Activated CD8-positive, alpha-beta memory T cell treated with anti-CD3 and anti-CD28 coated beads for 36 hours (primary cell): Measurements from ENCODE around the gene ING2. TPM values are rescaled to one million over a fixed set of nuclear protein-coding genes. Genes with fewer than 3 reads are reported as not detected.
"Not testable (repeated sequence)": the region's sequence is repeated elsewhere in the genome, so short reads cannot be mapped to it uniquely, and the experiment has no call there.

Source experiments
- CTCF ChIA-PET: fragments of 350-600 bp; sonication (Branson Sonifier 250); formaldehyde crosslinking; loops from one replicate; lab custom pipeline; 2021; ENCODE audit warnings: antibody characterized with exemption; lab: Charles Lee
- POLR2A ChIA-PET: fragments of 350-600 bp; sonication (Branson Sonifier 250); formaldehyde crosslinking; loops from one replicate; lab custom pipeline; 2021; ENCODE audit warnings: antibody characterized with exemption; lab: Charles Lee
- total RNA-seq, 2 experiments: library from RNA; stranded (reverse); gene quantifications; one replicate each; pipeline ENCODE4 v1.2.3, GENCODE V29; 2021

The ING2 gene
- total RNA-seq: 10 to 100 TPM; 11.1 to 12.2 TPM

- CTCF ChIA-PET: interaction anchor here (1.0 to 1.7 kb wide), 3 partner anchors 61 to 154 kb away, joined by 3 to 5 read pairs (median 4); partner anchors contain the start of genes CDKN2AIP, RWDD4 and TRAPPC11
- POLR2A ChIA-PET: interaction anchor here (2.1 kb wide), 1 partner anchor 60 kb away, joined by 7 read pairs; the partner anchor contains the start of gene CDKN2AIP
These were observed at the start of gene ING2 for GRCh38 chr4:183504930-183505610. TSS of gene ING2 (plus strand) at chr4:183505058. CDS start at chr4:183505196, 138 bp downstream.

DNA sequence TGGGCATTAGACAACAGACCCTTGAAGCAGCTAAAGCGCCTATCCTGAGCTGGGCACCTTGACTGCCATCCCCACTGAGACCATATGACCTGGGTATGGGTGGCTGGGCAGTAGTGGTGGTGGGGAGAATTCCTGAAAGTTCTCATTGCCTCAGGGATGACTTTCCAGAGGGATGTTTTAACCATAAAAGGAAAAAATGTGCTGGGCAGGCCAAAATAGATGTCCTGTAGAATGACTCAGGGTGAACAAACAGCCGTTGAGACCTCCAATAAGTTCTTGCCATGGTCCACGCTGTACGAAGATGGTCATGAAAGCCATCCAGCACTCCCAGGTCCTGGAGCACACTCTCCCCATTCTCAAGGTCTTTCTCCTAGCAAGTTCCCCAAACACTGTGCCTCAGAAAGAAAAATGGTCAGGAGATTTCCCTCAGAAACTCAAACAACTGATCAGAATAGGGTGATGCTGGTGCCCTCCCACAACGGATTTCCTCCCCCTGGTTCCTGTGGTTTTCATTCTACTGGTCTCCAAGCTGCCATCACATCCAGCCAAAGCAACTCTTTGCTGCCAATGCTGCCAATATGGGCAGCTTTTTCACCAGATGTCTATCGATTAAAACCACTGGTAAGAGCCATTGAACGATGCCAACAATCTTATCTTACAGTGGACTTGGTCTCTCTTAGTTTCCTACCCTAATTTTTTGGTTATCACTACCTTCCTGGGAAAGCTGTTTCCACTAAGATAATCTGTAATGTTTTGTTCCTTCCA, 49.2 kb upstream of the ING2 start:
- ChIA-PET POLR2A (no interaction called here), CTCF (no interaction called here)

DNA sequence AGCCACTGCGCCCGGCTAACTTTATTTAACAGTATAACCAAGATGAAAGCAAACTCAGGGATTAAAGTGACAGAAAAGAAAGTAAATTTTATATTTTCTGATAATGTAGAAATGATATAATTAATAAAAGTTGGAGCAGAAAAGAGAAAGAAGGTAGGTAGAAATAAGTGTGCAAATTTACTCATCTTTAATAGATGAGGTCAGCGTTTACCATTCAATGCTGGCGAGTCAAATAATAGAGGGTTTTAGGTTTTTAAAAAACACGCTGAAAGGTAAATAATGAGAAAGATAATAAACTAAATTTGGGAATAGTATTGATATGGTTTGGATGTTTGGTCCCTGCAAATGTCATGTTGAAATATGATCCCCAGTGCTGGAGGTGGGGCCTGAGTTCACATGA, 46.9 kb upstream of the ING2 start:
- CTCF ChIA-PET: no interaction called here
- POLR2A ChIA-PET: no interaction called here

DNA sequence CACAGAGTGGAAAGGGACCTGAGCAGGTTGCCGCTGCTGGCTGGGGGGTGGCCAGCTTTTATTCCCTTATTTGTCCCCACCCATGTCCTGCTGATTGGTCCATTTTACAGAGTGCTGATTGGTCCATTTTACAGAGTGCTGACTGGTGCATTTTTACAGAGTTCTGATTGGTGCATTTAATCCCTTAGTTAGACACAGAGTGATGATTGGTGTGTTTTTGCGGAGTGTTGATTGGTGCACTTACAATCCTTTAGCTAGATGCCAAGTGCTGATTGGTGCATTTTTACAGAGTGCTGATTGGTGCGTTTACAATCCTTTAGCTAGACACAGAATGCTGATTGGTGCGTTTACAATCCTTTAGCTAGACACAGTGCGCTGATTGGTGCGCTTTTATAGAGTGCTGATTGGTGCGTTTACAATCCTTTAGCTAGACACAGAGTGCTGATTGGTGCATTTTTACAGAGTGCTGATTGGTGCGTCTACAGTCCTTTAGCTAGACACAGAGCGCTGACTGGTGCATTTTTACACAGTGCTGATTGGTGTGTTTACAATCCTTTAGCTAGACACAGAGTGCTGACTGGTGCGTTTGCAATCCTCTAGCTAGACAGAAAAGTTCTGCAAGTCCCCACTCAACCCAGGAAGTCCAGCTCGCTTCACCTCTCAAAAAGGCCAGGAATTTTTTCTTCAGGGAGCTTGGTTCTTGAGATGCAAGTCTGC, 40.8 kb upstream of the ING2 start:
- POLR2A ChIA-PET, CTCF ChIA-PET: not testable (repeated sequence)

GRCh38 chr4:183465879-183466278, 39.0 kb upstream of the ING2 start:
- CTCF ChIA-PET: not testable (repeated sequence)

GRCh38 chr4:183467246-183467645, 37.6 kb upstream of the ING2 start:
- ChIA-PET CTCF (no interaction called here), POLR2A (no interaction called here)

More at GRCh38 chr4:183465879-183466278, 39.0 kb upstream of the ING2 start:
- POLR2A ChIA-PET: not testable (repeated sequence)

GRCh38 chr4:183468210-183469095, 36.4 kb upstream of the ING2 start:
- ChIA-PET POLR2A (no interaction called here), CTCF (interaction anchor here (0.6 kb wide), 1 partner anchor 8 kb away, joined by 3 read pairs; no protein-coding TSS in a partner anchor)

GRCh38 chr4:183469285-183469684, 35.6 kb upstream of the ING2 start:
- ChIA-PET CTCF (interaction anchor here (1.0 kb wide), 1 partner anchor 133 kb away, joined by 4 read pairs; no protein-coding TSS in a partner anchor), POLR2A (no interaction called here)

- ChIA-PET POLR2A (no interaction called here), CTCF (interaction anchor here (1.0 kb wide), 1 partner anchor 132 kb away, joined by 4 read pairs; no protein-coding TSS in a partner anchor)
These were observed 34.9 kb upstream of the ING2 start for GRCh38 chr4:183469936-183470335.

- POLR2A ChIA-PET: no interaction called here
- CTCF ChIA-PET: no interaction called here
These were observed 34.0 kb upstream of the ING2 start for GRCh38 chr4:183470821-183471220.

- POLR2A ChIA-PET: no interaction called here
- CTCF ChIA-PET: no interaction called here
These were observed 32.7 kb upstream of the ING2 start for GRCh38 chr4:183471946-183472708.

DNA sequence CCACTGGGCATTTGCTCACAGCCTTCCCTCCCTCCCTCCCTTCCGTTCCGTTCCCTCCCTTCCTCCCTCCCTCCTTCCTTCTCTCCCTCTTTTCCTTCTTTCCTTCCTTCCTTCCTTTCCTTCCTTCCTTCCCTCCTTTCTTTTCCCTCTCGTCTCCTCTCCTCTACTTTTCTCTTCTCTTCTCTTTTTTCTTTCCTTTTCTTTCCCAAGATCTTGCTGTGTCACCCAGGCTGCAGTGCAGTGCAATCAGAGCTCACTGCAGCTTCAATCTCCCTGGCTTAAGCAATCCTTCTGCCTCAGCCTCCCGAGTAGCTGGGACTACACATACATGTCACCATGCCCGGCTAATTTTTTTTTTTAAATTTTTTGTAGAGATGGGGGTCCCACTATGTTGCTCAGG, 26.7 kb upstream of the ING2 start:
- ChIA-PET CTCF (no interaction called here), POLR2A (no interaction called here)

DNA sequence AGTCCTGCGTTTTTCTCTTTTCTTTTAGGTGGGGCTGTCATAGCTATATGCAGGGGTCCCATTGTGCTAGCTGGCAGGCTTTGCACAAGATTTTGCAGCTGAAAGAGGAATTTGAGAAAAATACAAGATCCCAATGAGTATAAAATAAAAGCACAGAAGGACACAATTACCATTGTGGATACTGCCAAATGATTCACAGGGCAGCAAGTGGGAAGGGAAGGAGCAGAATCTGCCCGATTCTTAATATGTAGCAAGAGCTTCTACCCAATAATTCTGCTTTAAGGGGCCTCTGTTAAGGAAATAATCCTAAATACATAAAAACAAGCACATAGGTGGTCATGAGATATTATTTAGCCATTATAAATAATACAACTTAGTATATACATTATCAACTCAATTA, 25.9 kb upstream of the ING2 start:
- ChIA-PET POLR2A (no interaction called here), CTCF (no interaction called here)

- CTCF ChIA-PET, POLR2A ChIA-PET: not testable (repeated sequence)
These were observed 22.3 kb upstream of the ING2 start for GRCh38 chr4:183482515-183483095.

GRCh38 chr4:183483997-183484396, 20.9 kb upstream of the ING2 start:
- ChIA-PET CTCF (no interaction called here), POLR2A (no interaction called here)

DNA sequence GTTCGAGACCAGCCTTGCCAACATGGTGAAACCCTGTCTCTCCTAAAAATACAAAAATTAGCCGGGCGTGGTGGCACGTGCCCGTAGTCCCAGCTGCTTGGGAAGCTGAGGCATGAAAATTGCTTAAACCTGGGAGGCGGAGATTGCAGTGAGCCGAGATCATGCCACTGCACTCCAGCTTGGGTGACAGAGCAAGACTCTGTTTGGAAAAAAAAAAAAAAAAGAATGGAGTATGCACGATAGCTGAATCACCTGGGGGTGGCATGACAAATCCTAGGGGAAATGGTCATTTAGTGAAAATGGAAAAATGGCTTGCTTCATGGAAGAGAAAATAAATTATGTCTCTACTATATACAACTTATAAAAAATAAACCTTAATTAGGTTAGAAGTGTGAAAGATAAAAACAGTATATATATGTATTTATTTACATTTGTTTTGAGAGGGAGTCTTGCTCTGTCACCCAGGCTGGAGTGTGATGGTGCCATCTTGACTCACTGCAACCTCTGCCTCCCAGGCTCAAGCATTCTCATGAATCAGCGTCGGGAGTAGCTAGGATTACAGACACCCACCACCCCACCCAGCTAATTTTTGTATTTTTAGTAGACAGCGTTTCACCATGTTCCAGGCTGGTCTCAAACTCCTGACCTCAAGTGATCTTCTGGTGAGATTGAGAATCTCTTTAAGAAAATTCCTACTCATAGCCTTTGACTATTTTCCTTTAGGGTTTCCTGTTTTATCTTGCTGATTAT, 19.3 kb upstream of the ING2 start:
- ChIA-PET POLR2A (no interaction called here), CTCF (interaction anchor here (1.0 kb wide), 1 partner anchor 11 kb away, joined by 4 read pairs; no protein-coding TSS in a partner anchor)

DNA sequence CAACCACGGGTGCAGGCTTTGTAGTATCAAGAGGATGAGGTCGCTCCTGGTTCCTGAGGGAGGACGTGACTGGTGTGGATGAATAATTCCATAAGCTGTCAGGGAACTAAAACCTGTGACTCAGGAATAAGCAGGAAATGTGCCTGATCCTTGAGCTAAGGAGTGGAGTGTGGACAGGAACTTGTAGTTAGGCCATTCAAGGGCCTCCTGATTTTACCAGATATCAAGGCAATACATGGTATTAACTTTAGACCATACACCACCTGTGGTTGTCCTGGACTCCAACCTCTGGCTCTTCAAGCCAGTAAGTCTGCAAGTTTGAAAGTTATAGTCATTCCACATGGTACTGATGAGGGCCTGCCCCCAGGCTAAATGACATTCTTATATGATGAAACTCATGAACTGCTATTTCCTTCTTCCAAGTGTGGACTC, 12.1 kb upstream of the ING2 start:
- POLR2A ChIA-PET: no interaction called here
- CTCF ChIA-PET: no interaction called here
